ENCODE data around the gene B4GALT5.

Gene B4GALT5

GRCh38 chr20:49597825-49598395 is 115.8 kb downstream of the B4GALT5 start:
- DNase-seq: no peak

GRCh38 chr20:49595811-49596561 is 117.7 kb downstream of the B4GALT5 start:
- no peak for DNase-seq

GRCh38 chr20:49595346-49595745 is 118.3 kb downstream of the B4GALT5 start:
- DNase-seq: no peak

GRCh38 chr20:49594931-49595315 is 118.8 kb downstream of the B4GALT5 start:
- DNase-seq: no peak

- no peak for DNase-seq
These were observed 119.3 kb downstream of the B4GALT5 start for GRCh38 chr20:49594143-49594930.

- DNase-seq: no peak
These were observed 120.1 kb downstream of the B4GALT5 start for GRCh38 chr20:49593466-49594142.

GRCh38 chr20:49592120-49592519 is 121.6 kb downstream of the B4GALT5 start:
- DNase-seq: no peak

- DNase-seq: no peak
These were observed 122.3 kb downstream of the B4GALT5 start for GRCh38 chr20:49591217-49591865.

- no peak for DNase-seq
These were observed 123.3 kb downstream of the B4GALT5 start for GRCh38 chr20:49590163-49591017.

GRCh38 chr20:49589747-49590146 is 123.9 kb downstream of the B4GALT5 start:
- no peak for DNase-seq

GRCh38 chr20:49587111-49587570 is 126.5 kb downstream of the B4GALT5 start:
- DNase-seq: no peak

- no peak for DNase-seq
These were observed 128.0 kb downstream of the B4GALT5 start for GRCh38 chr20:49585585-49586245.

- no peak for DNase-seq
These were observed 129.0 kb downstream of the B4GALT5 start for GRCh38 chr20:49584418-49585382.

GRCh38 chr20:49583669-49584417 is 129.8 kb downstream of the B4GALT5 start:
- DNase-seq: peak; percentile 69

- DNase-seq: no peak
These were observed 130.4 kb downstream of the B4GALT5 start for GRCh38 chr20:49583343-49583668.
